GM19025 (cell line): ENCODE results near the gene MEA1.
"Not testable (repeated sequence)": the region's sequence is repeated elsewhere in the genome, so short reads cannot be mapped to it uniquely, and the experiment has no call there.

Experiments used
- ATAC-seq: cut with Tn5 transposase; IDR thresholded peaks from one replicate; pipeline ENCODE4 v1.9.1; 2021; ENCODE audit warnings: mild to moderate bottlenecking, low read depth, moderate library complexity; ENCODE audit not compliant: unreplicated experiment

Gene MEA1

DNA sequence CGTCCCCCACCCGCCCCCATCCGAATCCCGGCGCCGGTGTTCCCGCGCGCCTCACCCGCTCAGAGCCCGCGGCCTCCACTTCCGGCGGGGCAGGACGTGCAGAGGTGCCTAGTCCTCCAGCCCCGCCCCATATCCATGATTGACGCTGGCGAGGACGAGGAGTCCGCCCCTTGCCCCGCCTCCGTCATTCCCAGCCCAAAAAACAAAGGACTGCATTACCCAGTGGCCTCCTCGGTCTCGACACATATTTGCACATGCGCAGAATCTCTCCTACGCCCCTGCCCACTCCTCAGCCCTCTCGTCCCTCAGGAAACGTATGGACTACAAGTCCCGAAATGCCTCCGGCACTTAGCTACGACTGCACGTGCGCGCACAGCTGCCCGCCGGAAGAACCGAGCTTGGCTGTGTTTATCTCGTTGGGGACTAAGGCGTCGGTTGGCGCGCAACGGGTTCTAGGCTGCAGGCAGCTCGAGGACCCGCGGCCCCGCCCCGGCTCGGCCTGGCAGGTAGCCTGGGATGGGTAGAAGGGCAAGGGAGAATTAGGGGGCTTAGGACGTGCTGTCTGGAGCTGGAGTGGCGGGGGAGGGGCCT lies at the start of gene MEA1, which contains the start of gene KLHDC3:
Gene MEA1, minus strand, starts transcription at position 104 of the 591 bp plus-strand sequence. CDS start 133 bp downstream, outside the sequence.
Gene KLHDC3, plus strand, starts transcription at position 407 of the 591 bp plus-strand sequence. CDS start 2,944 bp downstream, outside the sequence.
- peak; percentile 92 for ATAC-seq

DNA sequence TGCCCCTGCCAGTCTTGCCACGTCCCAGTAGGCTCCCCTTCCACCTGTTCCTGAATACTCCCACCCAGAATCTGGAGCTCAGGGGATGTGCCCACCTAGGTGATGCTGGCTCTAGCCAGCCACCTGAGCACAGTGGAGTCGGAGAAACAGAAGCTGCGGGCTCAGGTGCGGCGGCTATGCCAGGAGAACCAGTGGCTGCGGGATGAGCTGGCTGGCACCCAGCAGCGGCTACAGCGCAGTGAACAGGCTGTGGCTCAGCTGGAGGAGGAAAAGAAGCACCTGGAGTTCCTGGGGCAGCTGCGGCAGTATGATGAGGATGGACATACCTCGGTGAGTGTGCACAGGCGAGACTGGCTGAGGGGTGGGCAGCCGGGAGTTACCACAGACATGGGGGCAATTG lies 49.1 kb upstream of the MEA1 start:
- ATAC-seq, result no peak

DNA sequence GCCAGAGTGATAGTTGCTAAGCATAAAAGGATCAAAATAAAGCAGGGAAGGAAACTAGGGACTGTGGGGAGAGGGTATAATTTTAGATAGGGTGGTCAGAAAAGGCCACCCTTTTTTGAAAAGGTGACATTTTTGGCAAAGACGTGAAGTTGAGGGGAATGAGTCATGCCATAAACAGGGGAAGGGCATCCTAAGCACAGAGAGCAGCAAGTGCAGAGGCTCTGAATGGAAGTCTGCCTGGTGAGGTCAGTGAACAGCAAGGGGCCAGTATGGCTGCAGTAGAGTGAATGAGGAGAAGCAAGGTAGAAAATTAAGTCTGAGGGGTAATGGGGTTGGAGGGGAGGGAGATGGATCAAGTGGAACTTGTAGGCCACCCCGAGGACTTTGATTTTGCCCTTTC lies 48.1 kb upstream of the MEA1 start:
- no peak for ATAC-seq

DNA sequence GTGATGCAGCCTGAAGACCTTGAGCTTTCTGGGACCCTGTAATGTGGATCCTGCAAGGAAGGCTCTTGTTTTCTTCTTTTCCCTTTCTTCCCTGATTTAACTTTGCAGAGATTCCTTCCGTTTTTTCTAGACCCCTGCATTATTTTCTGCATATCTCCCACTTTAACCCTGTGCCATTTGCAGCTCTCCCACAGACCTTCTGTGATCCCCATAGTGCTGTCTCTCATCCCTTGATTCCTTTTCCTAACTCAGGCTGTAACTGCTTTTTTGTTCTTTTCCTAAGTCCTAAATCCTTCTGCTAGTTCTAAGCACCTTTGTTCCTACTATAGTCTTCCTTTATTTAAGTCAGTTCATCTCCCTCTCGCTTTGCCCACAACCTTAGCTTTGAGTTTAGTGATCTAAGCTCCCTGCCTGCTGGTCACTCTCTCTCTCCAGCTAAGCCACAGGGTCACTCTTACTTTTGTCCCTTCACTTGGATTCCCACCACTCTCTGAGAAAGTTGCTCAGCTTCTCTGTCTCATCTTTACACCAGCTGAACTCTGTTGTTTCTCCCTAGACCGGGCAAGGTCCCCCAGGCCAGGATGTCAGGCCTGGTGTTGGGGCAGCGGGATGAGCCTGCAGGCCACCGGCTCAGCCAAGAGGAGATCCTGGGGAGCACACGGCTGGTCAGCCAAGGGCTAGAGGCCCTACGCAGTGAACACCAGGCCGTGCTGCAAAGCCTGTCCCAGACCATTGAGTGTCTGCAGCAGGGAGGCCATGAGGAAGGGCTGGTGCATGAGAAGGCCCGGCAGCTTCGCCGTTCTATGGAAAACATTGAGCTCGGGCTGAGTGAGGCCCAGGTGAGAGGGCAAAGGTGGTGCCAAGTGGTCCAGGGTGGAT lies 47.2 kb upstream of the MEA1 start:
- ATAC-seq, result no peak

DNA sequence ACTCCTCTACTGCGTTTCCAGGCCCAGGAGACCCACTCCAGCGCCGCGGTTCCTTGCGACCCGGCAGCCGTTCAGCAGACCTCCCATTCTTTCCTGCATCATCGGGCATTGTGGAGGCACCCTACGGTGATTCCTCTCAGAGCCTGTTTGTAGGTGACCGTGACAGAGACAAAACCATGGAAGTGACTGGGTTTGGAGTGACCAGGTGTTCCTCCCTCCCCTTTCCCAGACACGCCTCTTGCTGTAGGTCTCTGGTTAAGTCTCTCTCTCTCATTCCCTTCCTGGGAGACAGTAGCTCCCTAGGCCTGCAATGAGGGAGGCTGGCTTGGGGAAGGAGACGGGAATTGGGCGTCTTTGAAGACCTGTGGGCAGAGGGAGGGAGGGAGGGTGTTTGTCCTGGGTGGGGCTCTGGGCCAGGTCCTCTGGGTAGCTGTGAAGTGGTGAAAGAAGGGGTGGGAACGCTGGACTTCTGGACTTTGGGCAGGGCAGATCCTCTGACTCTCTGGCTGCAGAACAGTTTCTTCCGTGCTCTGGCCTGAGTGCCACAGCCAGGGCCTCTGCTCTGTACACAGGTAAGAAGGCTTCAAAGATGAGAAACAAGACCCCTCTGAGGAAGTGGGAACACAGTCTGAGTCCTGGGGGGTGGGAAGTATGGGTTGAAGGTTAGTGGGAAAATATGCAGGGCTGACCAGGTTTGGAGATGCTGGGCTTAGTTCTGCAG lies 46.4 kb upstream of the MEA1 start:
- ATAC-seq, result no peak

DNA sequence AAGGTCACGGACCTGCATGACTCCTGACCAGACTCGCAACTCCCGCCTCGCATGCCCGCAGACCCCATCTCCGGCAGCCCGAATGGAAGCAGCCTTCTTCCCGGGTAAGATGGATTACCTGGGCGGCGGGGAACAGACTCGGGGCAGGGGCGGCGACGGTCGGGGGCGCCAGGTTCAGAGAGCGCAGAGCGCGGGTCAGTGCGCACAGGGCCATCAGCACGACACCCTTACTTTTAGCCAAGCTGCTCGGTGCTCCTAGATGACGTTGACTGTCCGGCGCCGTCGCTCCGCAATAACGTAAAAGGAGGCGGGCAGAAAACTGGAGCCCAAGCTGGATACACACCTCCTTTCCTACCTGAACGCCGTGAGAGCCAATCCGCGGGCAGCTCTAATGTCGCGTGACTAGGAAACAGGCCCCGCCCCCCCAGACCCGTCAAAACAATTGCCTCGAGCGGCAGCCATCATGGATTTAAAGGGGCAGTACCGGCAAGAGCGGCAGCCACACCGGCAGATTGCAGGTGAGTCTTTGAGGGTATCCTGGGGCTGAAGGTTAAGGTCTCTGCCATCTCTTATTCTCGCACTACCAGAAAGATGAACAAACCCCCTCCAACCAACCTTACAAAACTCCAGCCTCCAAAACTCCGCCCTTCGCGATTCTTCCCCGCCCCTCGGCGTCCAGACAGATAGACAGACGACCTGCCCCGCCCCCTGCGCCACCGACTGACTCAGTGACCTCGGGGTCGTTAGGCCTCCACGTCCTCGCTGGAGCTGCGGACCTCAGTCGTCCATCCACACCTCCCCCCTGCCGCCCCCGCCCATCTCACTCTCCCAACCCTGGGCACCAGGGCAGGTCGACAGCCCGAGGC lies 45.7 kb upstream of the MEA1 start, which contains the start of the genes KLC4 and MRPL2:
Gene KLC4, plus strand, starts transcription at position 464 of the 866 bp plus-strand sequence. CDS start 1,705 bp downstream, outside the sequence.
Gene MRPL2, minus strand, starts transcription at position 267 of the 866 bp plus-strand sequence. Its CDS starts 53 bp downstream, at position 214.
- ATAC-seq, result peak; percentile 84

DNA sequence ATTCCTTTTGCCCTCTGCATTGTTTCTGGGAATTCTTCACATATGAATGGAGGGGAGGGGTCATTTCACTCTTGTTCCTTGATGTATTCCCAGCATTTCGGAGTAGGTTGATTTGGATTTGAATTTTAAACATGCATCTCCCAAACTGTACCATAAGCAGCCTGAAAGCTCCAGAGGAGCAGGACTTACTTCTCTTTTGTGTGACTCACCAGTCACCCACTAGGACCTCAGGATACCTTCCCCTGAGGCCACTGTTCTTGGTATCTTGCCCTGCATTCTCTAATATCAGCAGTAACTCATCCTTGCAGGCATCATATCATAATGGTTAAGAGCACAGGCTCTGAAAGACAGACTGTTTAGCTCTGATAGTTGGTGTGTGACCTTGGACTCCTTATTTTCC lies 44.8 kb upstream of the MEA1 start:
- no peak for ATAC-seq

DNA sequence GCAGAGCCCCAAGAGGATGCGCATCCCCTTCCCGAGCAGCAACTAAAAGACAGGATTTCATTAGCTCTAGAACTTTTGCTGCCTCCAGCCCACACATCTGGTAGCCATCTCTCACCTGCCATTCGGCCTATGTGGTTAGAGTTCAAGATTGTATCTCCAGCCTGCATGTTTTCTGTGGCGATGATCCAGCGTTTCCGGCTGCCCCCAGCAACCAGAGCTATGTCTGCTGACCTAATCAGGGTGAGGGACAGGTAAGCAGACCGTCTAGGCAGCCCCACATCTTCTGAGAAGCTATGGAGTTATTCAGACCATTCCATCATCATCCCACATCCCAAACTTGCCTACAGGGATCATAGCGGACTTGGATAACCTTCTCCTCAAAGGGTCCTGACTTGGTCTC lies 42.2 kb upstream of the MEA1 start:
- no peak for ATAC-seq

DNA sequence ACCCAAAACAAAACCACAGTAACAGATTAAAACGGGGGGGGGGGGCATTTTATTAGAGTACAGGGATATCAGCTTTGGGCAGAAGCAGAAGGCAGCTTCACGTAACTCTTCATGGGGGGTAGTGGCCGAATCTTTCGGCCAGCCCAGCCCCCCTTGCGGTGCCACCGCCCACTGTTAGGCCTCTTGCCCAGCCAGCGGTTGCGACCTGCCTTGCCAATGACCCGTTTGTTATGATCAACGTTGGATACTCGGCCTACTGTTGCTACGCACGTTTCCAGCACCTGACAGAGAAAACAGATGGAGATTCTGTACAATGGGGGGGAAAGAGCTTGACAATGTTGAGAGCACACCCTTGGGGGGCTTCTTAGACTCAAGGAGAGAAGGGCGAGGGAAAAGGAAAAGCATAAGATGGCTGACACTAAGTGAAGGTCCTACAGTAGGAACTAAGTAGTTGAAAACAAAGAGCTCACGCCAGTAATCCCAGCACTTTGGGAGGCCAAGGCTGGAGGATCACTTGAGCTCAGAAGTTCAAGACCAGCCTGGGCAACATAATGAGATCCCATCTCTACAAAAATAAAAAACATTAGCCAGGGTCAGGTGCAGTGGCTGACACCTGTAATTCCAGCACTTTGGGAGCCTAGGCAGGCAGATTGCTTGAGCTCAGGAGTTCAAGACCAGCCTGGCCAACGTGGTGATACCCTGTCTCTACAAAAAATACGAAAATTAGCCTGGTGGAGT lies 40.6 kb upstream of the MEA1 start:
- ATAC-seq, result no peak

DNA sequence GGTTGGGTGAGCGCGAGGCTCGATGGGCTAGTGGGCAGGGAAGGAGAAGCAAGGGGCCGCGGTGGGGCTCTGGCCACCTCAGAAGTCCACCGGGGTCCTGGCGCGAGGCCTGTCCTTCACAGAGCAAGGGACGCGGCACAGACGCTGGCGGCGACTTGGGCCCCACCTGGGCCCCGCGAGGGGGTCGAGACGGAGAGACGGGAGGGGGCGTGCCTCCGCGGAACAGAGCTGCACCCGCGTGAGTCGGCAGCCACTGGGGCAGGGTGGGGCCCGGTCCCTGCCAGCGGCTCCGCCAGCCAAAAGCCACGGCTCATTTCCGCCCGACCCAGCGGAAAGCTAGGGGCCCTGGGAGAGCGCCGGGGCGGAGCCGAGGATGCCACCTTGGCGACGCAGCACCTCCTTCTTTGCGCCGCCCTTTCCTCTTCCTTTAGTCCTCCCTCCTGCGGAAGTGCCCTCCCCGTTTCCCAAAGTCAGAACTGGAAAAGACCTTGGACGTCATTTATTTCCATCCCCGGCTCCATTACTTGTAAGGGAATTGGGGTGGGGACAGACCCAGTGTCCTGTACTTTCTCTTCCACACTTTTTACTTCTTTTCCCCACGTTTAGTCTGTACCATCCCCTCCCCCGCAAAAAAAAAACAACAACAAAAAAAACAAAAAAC lies 39.9 kb upstream of the MEA1 start, which contains the start of gene CUL7:
Gene CUL7, minus strand, starts transcription at position 307 of the 661 bp plus-strand sequence. CDS start 1,063 bp downstream, outside the sequence.
- peak; percentile 93 for ATAC-seq

DNA sequence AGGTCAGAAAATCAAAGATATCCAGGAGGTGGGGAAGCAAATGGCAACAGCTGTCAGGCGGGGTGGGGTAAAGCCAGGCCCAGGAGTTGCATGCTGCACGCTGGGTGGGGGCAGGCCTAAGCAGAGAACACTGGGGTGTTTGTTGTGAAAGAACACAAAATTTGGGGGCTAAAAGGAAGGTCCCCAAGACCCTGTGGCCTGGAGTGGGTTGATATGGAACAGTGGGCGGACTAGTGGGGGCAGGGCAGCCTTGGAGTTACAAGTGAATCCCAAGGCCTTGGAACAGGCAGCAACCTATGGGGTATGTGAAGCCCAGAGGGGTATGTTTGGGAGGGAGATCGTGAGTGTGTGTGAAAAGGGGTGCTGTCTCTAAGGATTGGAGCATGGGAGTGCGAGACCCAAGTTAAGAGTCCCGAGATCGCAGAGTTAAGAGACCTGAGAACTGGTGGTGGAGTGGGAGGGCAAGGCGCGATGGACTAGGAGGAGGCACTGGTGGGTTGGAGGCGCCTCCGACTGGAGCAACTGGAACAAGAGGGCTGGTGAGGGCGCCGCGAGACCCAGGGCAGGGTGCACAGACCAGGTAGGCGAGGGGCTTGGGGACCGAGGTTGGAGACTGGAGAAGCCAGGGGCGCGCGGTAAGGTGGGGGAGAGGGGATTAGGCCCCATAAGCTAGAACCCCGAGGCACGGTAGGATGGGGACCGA lies 39.2 kb upstream of the MEA1 start:
- ATAC-seq, result no peak

DNA sequence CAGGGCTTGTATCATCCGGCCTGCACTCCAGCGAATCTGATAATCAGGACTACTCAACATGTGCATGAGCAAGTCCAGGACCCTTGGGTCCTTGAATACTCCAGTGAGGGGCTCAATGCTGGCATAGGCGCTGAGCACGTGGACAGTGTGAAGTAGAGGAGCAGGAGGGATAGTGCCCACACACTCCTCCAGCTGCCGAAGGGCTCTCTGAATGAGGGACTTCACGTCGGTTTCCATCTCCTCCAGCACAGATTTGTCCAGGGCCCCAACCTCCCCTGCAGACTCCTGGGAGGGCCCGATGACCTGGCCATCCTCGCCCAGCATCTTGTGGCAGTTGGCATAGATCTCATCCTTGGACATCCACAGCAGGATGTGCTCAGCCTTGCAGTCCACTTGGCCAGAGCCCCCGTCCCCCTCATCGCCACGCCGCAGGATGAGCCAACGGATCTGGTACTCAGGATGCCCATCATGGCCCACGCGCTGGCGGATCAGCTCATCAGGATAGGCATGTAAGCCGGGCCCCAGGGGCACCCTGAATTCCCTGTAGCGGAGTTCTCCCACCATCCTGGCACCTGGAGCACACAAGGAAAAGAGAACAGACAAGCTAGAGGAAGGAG lies 38.6 kb upstream of the MEA1 start:
- ATAC-seq, result no peak

DNA sequence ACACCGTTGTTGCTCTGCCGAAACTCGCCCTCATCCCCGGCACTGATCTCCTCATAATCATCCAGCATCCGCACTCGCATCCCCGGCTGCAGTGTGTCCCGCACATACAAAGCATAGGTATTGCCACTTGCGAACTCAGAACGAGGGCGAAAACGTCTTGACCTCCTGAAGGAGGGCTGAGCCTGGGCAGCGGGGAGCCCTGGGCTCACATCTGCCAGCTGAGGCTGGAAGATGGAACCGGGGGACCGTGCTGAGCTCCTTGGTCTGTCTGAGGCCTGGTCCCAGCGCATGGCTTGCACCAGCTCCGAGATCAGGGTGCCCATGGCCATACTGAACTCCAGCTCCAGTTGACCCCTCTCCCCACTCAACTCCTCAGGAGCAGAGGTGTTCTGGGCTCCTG lies 37.2 kb upstream of the MEA1 start:
- no peak for ATAC-seq

DNA sequence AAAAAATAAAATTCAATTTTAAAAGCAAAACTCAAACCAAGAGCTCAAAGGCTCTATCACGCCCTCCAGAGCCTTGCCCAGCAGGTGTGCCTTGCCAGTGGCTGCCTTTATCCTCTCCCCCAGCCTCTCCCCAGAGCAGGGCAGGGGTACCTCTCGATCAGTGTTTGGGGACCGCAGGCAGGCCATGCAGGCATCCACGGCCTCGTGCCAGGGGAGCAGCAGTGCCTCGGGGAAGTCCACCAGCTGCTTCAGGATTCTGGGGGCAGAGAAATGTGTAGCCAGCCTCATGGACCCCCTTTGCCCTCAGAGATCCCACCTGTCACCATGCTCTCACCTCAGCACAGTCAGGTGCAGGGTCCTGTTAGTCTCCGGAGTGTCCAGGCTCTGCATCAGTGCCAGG lies 34.3 kb upstream of the MEA1 start:
- ATAC-seq, result no peak

DNA sequence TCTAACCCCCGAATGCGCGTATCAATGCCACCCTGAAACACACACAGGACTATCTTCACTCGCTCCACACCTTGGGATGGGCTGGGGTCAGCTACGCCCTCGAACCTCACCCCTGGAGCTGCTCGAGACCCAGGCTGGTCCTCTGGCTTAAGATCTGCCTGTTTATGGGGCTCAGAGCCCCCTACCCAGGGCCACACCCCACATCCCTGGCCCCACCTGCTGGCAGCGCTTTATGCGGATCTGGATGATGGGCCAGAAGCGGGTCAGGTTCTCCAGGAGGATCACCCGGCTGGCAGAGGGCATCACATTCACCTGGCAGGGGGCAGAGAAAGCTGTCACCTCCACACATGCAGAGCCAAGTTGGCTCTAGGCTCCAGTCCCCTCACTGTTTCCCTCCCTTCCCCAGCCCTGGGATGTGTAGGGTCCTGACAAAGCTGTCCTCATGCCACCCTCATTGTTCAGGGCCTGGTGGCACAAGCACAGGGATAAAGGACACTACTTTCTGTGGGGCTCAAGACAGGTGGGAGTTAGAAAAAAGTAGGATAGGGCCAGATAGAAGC lies 31.7 kb upstream of the MEA1 start:
- ATAC-seq, result no peak

DNA sequence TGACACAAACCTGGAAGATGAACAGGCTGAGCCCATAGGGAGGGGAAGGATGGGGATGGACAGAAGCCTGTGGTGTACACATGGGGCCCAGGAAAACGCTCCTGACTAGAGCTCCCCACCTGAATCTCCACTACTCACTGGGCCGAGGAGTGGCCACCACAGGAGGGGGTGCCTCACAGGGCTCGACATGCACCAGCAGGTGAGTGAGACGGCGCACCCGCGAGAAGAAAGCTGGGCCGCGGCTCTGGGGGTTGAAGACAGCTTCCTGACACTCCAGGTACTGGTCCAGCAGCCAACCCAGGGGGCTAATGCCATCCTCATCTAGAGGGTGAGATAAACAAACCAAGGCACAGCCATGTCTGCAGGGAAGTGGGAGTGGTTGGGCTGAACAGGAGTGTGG lies 29.6 kb upstream of the MEA1 start:
- no peak for ATAC-seq

DNA sequence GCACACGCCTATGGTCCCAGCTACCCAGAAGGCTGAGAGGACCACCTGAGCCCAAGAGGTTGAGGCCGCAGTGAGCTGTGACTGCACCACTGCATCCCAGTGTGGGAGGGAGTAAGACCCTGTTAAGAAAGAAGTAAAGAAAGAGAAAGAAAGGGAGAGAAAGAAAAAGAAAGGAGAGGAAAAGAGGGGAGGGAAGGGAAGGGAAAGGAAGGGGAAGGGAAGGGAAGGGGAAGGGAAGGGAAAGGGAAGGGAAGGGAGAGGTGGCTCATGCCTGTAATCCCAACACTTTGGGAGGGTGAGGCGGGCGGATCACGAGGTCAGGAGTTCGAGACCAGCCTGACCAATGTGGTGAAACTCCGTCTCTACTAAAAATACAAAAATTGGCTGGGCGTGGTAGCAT lies 27.7 kb upstream of the MEA1 start:
- not testable (repeated sequence) for ATAC-seq
